Kidney glomerular epithelial cell (primary cell): Measurements from ENCODE around the gene PRAMEF27.
"Not testable (repeated sequence)": the region's sequence is repeated elsewhere in the genome, so short reads cannot be mapped to it uniquely, and the experiment has no call there.

ENCODE experiments used
- DNase-seq: peaks from one replicate; lab custom pipeline; 2025; lab: John Stamatoyannopoulos, UW

PRAMEF27 gene

GRCh38 chr1:13056475-13056874 lies at the start of gene PRAMEF27:
Gene PRAMEF27, minus strand, starts transcription at chr1:13056575. Its CDS starts 2,916 bp downstream, at chr1:13053659.
- not testable (repeated sequence) for DNase-seq

- DNase-seq, result not testable (repeated sequence)
These were observed 14.1 kb upstream of the PRAMEF27 start, which contains the start of gene PRAMEF25 for GRCh38 chr1:13070474-13070873. Gene PRAMEF25, plus strand, starts transcription at chr1:13070774. Its CDS starts 2,920 bp downstream, at chr1:13073694.

- DNase-seq, result not testable (repeated sequence)
These were observed 36.5 kb downstream of the PRAMEF27 start for GRCh38 chr1:13019846-13020245.

GRCh38 chr1:13011932-13012331 lies 44.4 kb downstream of the PRAMEF27 start:
- DNase-seq, result not testable (repeated sequence)

- not testable (repeated sequence) for DNase-seq
These were observed 47.0 kb downstream of the PRAMEF27 start for GRCh38 chr1:13009348-13009747.

- DNase-seq, result not testable (repeated sequence)
These were observed 50.6 kb downstream of the PRAMEF27 start for GRCh38 chr1:13005732-13006131.
